HS-27A (cell line): ENCODE results near the gene REL.

Experiments used
- DNase-seq: peaks from one replicate; pipeline ENCODE4 v3.0.0-alpha.2; 2012; ENCODE audit warnings: low read depth, missing footprints

REL gene

DNA sequence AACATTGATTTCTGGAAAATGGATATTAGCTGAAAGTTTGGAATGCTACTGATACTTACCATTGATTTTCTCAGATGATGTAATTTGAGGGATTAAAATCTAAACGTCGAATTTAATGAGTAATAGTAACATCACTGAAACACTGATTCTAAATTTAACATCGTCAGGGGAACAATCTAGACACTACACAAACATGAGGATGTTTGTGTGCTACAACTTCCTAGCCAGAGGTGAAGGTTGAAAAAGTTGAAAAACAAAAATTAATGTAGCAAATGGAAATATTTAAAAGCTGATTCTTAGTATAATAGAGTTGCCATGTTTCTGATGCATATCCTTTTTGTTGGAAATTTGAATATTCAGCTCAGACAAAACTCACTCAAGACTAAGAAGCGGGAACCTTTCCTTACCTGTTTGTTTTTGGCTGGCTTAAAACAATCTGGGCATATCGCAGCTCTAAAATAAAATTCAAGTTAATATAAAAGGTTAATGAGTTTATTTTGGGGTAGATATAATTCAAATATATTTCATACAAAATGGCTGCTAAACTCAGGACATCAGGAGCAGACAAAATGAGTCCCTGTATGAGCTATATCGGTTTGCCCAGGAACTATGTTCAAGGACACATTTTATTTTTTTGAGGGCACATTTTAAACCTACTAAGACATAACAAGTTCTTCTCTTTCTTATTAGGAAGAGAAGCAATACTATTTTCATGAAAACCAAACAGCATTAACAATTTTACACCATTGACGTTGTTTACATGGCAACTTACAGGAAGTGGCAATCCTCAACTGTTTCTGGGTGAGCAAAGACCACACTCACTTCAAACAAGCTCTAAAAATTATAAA is 83.5 kb downstream of the REL start:
- DNase-seq: no peak

DNA sequence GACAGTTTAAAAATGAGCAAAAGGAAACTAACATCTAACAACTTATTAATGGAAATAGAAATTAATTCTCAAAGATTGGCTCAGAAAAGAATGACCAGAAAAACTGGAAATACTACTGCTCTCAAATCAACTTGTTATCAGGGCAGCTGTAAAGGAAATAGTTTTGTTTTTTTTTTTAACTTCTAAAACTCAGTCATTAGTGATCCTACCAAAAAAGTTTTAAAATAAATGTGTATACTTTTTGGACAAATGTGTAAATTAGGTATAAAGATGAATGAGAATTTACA is 84.1 kb downstream of the REL start:
- DNase-seq: no peak

DNA sequence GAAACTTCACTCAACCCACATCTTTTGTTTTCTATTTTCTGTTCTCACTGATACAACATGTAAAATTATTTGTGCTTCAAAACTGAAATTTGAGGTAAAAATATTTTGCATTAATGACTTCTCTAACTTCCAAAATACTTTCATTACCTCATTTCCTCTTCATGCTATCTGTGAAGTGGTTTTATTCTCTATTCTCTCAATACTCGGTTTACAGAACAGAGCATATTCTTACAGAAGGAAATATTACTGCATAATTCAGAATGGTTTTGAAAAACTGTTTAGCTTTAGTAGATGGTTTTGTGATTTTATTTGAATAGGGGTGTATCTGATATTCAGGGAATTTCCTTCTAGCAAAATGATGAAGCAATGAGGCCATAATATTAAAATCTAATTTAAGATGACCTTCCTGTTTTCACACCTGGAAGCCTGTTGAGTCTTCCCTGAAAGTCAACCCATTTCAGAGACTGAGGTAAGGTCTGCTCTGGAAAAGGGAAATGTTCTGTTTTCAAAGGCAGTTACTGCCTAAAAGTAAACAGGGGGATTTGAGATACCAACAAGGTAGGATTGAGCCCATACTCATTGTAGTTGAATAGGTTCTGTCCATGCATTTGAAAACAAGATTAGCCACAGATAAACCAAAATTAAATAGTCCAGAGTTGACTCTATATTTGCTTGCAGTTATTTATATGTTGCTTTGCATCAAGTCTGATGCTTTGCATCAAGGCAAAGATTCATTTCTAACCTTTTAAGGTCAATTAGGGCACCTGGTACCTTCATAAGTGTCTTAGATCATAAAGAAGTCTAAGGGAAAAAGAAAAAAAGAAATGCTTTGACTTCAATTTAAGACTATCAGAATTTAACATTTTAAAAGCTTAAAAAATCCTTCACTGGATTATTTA is 85.4 kb downstream of the REL start:
- no peak for DNase-seq

DNA sequence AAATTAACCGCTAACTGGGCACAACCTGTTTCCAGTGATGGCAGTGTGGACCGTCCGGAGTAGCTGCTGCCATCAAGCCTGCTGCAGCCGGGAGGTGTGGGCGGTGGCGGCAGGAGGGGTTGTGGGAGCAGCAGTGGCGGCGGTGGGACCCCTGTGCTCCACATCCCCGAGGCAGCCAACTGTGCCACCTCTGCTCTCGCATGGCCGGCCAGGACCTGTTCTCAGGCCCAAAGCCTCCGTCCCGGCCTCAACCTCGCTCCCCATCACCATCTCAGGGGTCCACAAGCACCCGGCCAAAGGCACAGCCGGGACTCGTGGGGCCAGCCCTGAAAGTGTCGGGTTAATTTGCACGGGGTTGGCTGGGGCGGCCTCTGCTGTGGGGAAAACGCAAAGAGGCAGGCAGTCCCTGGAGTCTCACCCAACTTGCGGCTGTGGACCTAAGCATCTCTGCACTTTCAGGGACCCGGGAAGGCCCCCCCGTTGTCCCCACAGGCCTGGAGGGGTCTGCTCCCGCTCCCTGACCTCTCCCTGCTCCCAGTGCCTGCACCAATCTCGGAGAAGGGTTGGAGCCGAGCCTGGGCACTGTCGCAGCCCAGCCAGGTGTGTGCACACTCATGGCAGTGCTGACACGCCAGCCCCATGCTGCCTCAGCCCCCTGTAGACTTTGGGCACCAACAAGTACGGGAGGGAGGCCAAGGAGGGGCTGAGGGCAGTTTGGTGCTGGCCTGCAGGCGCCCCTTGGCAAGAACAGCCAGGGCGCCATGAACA is 91.7 kb downstream of the REL start:
- DNase-seq: no peak

DNA sequence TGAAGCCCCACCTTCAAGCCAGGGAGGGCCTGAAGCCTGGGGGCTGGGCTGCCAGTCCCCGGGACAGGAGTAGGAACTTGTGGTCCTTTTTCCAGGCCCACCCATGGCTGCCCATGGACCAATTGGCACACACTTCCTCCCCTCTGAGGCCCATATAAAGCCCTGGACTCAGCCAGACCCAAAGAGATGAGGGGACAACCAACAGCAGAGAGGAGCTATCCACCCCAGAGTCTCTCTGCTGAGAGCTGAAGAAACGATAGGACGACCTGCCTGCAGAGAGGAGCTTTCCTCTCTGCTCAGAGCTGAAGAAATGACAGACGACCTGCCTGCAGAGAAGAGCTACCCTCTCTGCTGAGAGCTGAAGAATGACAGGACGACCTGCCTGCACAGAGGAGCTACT is 92.3 kb downstream of the REL start:
- DNase-seq: no peak

DNA sequence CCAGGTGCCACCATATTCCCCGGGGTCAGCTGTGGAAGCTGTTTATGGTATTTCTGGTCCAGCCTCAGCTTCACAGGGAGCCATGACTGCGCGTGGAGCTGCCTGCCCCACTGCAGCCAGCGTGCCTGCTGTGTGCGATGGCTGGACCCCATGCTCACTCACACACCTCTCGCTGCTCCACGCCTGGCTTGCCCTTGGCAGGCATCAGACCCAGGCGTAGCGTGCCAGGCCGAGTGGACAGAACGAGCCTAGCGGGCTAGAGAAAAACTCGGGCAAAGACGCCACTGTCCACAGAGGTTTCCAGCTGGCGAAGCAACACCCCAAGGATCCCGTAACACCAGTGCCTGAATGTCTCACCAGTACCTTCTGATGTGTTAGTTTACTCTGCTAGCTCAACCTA is 93.3 kb downstream of the REL start:
- no peak for DNase-seq
